ENCODE measurements around the gene MBNL1.

- TF ChIP-seq CTCF (IDR thresholded peaks at IDR 0.05) = no peak
- TF ChIP-seq ZFX (IDR thresholded peaks at IDR 0.05; ENCODE audit: borderline replicate concordance) = no peak
Measured at GRCh38 chr3:152226176-152226575, 42.6 kb upstream of the MBNL1 start.
